HG02571 (cell line): ENCODE results near the gene CENPO.

Source experiments
- ATAC-seq: cut with Tn5 transposase; IDR thresholded peaks from one replicate; pipeline ENCODE4 v1.9.1; 2021; ENCODE audit warnings: mild to moderate bottlenecking, moderate library complexity; ENCODE audit not compliant: unreplicated experiment

CENPO gene, protein sequence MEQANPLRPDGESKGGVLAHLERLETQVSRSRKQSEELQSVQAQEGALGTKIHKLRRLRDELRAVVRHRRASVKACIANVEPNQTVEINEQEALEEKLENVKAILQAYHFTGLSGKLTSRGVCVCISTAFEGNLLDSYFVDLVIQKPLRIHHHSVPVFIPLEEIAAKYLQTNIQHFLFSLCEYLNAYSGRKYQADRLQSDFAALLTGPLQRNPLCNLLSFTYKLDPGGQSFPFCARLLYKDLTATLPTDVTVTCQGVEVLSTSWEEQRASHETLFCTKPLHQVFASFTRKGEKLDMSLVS

DNA sequence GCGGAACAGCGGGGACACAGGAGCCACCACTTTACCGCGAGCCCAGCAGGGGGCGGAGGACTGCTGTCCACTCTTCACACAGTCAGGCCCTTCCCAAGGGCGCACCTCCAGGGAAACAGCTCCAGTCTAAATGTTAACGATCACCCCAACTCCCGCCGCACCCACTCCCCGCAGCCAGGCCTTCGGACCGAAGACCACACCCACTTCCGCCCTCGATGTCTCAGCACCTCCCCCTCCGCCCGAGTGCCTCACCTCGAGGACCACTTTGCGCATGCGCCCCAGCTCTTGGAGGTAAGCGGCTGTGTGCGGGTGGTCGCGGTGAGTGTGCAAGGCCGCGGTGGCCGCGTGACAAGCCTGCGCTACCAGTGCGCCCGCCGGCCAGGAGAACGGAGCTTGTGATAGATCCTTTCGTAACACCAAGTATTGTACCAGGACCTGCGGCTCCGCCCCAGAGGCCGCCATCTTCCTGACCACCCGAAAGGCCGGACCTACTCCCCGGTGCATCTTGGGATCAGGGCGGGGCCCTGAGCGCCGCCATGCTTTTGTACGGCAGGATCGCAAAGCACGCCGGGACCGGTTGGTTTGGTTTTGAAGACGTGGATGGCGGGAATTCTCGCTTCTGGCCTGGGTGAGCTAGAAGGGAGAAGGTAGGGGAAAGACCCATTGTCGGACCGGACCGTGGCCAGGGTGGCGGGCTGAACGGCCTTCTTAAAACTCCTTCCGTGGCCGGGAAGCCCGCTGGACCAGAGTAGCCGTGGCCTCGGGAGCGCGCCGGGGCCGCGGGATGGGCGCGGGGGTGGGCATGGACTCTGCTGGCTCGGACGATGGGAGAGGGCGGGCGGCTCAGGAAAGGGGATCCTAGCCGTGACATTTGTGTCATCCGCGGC lies at the start of gene CENPO, which contains the start of gene PTRHD1:
Gene CENPO, plus strand, starts transcription at position 552 of the 887 bp plus-strand sequence. CDS start 495 bp downstream, outside the sequence.
Gene PTRHD1, minus strand, starts transcription at position 518 of the 887 bp plus-strand sequence. Its CDS starts 14 bp downstream, at position 504.
- peak; percentile 95 for ATAC-seq

DNA sequence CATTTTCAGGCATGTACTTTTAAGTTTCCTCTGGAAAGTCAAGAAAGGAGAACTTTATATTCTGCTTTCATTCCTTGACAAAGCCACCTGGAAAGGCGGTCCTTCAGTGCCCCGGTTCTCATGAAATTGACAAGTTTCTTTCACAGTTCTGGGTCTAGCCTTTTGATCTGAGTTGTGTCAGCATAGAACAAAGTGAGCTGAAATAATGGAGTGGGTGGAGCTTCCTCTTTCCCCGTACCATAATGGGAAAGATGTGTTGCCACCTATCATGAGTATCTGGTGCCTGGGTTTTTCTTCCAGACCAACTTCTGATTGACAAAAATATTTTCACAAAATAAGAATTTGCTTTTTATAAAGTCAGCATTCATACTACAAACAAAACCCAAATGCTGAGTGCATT lies 49.3 kb upstream of the CENPO start:
- ATAC-seq = no peak

DNA sequence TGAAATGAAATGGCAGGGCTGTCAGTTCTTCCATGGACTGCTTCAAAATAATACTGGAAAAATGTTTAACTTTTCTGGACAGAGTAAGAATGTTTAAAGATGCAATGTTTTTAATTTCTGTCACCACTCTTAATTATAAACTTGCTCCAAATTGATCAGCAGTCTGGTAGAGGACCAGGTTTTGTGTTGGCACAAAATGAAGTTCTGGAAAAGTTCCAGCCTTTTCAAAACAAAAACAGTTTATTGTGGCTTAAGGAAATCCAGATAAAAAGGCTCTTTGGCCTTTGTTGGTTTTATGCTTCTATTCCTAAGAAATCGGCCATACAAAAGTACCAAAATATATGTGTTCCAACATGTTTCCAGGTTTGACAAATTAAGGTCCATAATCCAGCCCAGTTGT lies 48.9 kb upstream of the CENPO start:
- no peak for ATAC-seq

DNA sequence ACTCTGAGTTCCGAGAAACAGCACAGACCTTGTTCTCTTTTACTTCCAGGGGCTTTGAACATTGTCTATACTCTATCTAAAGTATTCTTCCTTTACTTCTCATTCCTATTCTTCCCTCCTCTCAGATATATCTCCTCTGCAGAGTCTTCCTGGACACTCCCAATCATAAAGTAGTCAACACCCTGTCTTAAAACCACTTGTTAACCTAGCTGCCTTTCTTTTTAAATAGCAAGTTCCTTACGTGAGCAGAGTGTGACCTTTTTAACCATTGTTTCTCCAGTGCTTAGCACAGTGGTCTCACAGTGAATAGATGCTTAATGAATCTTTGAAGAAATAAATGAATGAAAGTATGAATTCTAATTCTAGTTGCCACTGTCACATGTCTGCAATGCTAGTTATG lies 47.4 kb upstream of the CENPO start:
- ATAC-seq = no peak

DNA sequence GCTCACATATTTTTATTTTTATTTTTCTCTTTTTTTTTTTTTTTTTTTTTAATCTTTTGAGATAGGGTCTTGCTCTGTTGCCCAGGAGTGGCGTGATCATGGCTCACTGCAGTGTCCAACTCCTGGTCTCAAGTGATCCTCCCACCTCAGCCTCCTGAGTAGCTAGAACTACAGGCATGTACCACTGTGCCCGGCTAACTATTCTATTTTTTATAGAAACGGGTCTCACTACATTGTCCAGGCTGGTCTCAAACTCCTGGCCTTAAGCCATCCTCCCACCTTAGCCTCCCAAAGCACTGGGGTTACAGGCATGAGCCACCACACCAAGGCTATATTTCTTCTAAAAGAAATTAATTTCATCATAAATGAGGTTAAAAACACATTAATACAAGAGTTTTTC lies 45.9 kb upstream of the CENPO start:
- no peak for ATAC-seq

DNA sequence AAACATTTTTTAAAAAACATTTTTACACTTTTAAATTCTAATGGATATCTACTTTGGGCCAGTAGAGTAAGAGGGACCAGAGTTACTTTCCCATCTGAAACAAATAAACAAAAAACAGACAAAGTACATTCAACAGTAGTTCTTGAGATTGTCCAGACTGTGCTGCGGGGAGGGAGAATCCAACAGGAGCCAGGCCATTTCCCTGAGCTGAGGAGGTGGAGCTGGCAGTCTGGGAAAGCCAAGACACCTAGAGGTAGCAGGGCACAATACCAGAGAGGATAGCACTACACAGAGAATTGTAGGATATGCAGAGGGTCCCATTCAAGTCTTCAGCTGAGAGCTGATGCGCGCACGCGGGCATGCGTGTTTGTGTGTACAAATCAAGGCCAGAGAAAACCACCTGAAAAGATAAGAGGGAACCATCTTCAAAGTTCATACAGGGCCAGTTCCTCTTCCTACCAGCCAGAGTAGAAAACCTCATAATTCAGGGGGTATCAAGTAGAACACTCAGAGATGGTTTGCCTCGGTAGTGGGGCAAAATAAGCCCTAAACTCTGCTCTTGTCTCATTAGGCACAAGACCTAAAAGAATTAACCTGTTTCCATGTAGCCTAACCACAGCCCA lies 44.0 kb upstream of the CENPO start:
- ATAC-seq = no peak

DNA sequence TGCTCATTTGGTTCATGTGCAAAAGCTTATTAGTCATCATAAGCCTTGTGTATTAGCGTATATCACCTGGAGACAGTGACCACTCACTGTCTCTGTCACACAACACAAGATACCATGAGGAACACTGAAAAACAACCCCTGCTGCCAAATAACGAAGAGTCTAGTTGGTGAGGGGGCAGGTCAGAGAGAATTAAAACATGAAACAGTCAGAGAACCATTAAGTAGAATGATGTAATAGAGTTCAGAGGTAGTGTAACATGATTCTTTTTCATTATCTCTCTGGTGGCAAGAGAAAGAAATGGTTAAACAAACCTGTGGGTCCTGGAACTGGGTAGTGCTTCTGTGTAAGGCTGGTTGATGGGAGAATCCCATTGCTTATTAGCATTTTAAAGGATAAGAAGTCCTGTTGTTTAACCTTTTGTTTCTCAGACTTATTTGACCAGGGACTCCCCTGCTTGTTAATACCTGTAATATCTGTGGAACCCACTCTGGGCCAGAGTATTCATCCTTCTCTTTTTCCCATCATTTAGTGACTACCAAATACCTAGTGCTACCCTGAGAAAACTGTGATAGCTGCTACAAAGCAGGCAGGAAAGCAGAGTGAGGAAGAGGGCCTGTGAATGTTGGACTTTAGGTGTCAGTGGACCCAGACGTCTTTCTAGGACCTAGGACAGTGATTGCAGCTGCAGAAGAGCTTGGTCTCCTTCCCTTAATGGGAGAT lies 38.1 kb upstream of the CENPO start:
- ATAC-seq = no peak

DNA sequence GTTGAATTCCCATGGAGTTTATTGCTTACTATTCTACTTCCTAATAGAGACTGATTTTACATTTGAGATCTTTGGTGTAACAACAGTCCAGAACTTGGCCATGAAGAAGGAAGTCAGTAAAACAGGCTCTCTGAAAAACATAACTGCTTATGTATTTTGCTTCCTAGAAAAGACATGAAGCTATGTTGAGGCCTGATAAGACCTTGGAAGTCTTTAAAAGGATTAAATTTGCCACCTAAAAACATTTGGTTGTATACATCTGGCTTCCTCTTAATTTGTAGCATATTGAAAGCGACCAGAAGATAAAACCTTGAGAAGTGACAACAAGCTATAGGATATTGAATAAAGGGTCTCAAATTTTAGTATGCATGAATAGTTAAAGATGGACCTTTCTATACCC lies 36.4 kb upstream of the CENPO start:
- ATAC-seq = no peak

DNA sequence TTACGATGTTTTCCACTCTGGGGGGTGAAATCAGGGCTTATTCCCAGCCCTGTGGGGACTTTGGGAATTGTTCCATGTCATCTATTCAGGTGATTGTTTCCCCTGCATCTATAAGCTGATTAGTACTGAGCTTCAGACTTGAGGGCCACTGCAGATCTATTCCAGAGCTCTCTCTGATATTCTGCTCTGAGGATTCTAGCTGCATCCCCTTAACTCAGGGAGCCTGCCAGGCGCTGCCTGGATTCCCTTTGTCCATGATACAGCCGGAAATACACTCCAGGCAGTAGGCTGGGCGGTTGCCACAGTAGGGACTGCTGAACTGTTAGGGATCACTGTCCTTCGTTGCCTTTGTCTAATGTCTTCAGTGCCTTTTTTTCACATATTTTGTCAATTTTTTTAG lies 31.4 kb upstream of the CENPO start:
- ATAC-seq = no peak

DNA sequence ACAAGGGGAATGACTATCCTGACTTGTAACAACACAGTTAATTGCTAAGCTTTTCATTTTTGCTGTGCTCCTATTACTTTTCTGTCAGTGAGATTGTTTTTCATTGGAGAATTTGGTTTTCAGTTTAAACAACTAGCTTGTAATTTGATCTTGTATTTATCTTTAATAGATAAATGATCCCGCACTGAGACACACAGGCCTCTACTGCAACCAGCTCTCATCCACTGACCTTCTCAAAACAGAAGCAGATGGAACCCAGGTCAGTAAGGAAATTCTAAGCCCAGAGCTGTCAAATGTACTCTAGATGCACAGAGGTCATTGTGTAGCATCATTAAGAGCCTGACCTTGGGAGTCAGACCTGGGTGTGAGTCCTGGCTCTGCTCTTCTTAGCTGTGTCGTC lies 30.7 kb upstream of the CENPO start:
- ATAC-seq = no peak

DNA sequence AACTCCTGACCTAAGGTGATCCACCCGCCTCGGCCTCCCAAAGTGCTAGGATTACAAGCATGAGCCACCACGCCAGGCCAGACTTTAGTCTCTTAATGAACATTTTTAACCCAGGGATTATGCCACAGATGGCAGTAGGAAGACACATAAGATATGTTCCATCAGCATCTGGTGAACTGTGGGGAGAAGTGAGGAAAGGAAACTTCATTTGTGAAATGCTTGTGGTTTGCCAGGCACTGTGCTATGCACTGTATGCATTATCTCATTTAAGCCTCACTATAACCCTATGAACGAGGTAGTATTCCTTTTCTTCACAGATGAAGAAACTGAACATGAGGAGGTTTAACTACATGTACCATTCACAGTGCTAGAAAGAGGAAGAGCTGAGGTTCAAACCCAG lies 29.4 kb upstream of the CENPO start:
- no peak for ATAC-seq

DNA sequence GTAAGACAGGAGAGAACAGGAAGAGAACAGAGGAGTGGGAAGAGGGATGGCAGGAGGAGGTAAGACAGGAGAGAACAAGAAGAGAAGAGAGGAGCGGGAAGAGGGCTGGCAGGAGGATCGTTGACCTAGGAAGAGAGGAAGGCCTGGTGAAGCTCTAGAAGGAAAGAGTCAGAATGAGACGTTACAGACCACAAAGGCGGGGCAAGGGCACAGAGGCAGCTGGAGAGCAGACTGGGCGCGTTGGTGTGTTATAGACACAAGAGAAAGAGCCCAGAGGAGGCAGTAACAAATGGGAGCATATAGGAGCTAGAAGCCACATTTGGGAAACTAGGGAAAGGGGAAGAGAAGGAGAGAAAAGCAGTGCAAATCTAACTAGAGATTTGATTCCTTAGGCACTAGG lies 26.6 kb upstream of the CENPO start:
- ATAC-seq = no peak

DNA sequence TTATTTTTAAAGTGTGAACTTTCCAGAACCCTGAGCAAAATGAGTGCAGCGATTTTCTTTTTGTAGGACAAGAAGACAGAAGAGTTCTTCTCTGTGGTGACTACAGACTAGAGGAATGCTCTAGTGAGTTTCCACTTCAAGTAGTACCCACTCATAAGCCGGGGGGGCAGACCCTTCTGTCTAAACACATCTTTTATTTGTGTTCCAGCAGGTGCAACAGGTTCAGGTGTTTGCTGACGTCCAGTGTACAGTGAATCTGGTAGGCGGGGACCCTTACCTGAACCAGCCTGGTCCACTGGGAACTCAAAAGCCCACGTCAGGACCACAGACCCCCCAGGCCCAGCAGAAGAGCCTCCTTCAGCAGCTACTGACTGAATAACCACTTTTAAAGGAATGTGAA lies 25.2 kb upstream of the CENPO start:
- ATAC-seq = no peak

DNA sequence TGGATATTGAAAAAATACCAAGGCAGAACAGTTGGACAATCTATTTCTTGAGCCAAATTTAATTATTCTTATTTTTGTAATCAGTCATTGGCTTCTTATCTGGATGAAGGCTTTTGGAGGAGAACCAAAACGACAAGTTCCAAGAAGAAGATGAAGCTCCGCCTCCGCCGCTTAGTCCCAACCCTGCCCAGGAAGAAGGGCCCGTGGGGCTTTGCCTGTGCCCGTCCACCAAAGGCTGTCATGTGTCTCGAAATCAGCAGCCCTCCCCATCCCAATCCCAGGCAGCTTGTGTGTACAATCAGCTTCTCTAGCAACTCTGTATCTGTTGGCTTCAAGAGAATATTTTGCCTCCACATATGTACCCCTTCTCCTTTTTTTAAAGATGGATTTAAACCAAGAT lies 24.6 kb upstream of the CENPO start:
- no peak for ATAC-seq

DNA sequence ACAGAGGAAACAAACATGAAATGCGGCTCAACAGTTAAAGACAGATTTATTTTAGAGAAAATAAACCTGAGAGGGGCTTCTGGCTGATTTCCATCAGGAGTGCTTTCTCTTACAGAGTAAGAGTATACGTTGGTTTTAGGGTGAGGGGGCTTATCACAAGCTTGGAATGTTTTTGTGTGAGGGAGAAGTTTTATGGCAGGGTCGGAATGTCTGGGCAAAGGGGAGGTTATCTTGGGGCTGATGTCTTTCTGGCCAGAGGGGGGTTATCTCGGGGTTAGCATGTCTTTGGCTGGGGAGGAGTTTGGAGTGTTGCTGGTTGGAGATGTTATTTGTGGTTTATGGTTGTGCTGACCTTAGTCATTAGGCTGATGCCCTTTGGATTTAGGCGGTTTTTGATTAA lies 22.2 kb upstream of the CENPO start:
- ATAC-seq = no peak

DNA sequence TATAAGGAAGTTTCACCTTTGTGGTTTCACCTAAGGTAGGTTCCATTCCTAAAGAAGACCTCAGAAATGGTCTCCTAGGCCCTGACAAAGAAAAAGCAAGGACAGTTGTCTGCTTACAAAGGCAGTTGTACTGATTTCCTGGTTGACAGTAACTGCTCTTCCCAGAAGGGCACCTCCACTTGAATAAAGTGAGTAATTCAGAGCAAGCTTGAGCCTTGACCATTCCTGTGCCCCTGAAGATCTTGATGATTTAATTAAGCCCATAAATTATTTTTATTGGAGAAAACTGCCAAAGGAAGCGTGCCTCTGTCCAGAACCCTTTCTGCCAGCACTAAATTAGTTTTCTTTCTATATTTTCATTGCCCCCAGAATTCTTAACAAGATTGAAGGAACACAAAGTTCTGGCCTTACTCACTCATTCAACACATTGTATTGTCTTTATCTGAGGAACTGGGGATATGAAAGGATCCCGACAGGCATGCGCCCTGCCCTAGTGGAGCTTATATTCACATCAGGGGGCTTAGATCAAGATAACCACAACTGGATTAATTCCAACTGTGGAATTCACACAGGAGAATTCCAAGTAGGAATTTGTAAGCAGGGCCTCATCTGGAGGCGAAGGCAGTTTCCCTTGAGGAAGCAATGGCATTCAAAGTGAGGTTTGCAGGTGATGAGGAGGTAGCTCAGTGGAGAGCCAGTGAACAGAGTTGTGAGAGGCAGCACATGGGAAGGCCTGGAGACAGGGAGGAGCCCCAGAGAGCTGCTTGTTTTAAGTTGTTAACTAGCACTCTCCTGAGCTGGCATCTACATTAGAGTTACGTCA lies 21.2 kb upstream of the CENPO start:
- ATAC-seq = no peak

DNA sequence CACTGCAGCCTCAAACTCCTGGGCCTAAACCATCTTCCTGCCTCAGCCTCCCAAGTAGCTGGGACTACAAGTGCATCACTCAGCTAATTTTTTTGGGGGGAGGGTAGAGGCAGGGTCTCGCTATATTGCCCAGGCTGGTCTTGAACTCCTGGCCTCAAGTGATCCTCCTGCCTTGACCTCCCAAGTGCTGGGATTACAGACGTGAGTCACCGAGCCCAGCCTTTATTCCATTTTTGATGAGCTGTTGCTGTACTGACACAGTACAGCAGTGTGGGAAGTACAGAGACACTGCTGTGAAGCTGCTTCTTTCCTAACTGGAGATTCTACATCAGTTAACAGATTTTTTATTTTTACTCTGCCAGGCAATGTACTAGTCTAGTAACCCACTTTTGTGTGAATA lies 18.9 kb upstream of the CENPO start:
- ATAC-seq = no peak

DNA sequence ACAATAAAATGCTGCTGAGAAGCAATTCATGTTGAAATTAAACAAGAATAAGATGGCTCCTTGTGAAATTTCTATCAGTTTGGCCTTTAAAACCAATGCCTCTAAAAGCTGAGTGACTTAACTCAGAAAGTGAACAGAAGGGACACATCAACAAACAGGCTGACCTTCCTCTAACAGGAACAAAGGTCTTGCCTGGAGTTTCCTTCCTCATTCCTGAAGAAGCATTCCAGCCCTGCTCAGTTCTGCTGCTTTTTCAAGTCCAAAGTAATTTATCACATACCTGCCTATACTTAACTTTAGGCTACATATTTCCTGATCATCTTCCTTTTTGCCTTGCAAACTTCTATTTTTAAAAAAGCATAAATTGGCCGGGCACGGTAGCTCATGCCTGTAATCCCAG lies 14.1 kb upstream of the CENPO start:
- ATAC-seq = no peak

DNA sequence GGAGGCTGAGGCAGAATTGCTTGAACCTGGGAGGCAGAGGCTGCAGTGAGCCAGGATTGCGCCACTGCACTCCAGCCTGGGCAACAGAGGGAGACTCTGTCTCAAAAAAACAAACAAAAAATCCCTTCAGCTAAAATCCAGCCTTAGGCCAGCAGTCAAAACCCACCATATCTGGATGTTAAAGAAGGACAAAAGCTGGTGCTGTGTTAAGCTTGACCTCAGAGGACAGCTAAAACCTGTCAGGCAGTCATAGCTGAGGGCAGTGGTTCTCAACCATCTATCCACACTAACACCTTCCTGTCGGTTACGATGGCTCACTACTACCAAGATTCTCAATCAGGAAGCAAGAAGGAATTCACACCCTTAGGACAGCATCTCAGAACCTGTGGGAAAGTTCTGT lies 9.6 kb upstream of the CENPO start:
- ATAC-seq = no peak

DNA sequence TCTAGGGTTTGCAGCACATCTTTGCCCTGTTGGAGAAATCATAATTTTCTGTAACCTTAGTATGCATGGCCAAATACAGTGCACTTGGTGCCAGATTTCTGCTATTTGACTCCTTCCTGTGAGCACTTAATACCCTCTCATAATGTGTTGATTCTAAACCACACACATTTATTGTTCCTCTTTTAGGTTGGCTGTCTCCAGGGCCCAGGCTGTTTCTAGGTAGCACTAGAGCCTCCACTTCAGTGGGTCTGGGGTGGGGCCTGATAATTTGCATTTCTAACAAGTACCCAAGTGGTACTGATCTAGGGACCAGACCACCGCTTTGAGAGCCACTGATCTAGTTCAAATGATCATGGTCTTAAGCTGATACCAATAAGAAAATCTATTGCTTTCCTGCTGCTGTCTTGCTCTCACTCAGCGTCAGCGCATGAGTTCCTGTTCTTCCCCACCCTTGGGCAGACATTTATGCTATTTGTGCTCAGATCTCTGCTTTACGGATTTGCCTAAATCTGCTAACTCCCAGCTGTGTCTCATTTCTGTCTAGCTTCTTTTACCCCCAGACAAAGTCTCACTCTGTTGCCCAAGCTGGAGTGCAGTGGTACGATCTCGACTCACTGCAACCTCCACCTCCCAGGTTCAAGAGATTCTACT lies 7.4 kb upstream of the CENPO start:
- peak; percentile 63 for ATAC-seq
